Activated CD4-positive, alpha-beta T cell treated with anti-CD3 and anti-CD28 coated beads, Interleukin-2, amount 50 U/mL, for 24 hours (primary cell): Measurements from ENCODE around the gene PRRG1.
"Not testable (repeated sequence)": the region's sequence is repeated elsewhere in the genome, so short reads cannot be mapped to it uniquely, and the experiment has no call there.

Experiments
- DNase-seq, 2 donors: peaks; one replicate each; pipeline ENCODE4 v3.0.0-alpha.2; 2020; ENCODE audit warnings: low read depth in 1 of 2, low spot score in 1 of 2

PRRG1 gene

DNA sequence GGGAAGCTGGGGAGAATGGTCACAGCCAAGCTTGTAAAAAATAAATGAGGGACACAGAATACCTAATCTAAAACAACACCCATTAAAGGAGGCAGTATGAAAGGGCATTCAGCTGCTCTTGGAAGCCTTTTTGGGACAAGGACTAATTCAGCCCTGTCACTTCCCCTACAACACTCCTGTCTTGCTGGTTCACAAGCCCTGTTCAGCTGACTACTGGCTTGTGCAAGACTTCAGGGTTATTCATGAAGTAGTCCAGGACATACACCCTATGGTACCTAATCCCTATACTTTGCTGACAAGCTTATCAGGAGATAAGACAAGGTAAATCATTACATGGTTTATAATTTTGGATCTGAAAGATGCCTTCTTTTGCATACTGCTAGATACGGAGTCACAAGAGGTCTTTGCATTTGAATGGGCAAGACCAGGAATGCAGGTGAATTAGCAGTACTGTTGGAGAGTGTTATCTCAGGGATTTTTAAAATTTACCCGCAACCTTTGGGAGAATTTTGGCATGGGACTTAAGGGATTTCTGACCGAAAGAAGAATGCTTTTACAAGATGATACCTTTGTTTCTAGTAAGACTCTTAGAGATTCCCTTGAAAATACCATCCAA, 119.1 kb downstream of the PRRG1 start:
- DNase-seq: no peak

- DNase-seq: no peak
Observed at GRCh38 chrX:37470711-37471110, 121.5 kb downstream of the PRRG1 start.

DNA sequence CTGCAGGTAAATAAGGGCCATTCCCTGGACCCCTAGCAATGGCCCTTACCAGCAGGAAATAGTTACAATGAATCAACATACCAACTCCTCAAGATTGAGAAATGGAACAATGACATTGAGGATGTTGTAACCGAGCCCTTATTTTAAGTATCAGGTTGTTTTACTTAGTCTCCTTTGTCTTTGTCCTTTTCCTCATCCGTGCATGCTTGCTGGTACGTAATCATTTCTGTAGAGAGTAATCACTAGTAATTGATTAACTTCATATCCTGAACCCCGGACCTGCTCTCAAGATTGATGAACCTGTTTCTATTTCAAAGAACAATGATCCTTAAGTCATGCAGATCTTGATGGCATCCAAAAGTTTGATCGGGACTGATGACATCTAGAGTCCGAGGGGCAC, 123.7 kb downstream of the PRRG1 start:
- no peak for DNase-seq

GRCh38 chrX:37474478-37474877, 125.3 kb downstream of the PRRG1 start:
- no peak for DNase-seq

GRCh38 chrX:37476571-37477170, 127.5 kb downstream of the PRRG1 start:
- DNase-seq: no peak

DNA sequence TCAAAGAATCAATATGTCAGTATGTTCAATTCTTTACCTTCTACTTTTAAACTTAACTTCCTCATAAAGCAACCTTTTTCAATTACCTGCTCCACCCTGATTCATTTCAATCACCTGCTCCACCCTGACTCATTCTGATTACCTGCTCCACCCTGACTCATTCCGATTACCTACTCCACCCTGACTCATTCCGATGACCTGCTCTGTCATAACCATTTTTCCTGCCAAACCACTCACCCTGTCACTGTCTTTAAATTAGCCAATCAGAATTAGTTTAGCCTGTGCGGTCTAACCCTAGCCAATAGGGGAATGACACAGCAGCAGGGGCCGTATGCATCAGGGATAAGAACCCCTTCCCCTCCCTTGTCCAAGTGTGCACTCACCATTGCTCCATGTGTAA, 135.2 kb downstream of the PRRG1 start:
- DNase-seq: not testable (repeated sequence)

DNA sequence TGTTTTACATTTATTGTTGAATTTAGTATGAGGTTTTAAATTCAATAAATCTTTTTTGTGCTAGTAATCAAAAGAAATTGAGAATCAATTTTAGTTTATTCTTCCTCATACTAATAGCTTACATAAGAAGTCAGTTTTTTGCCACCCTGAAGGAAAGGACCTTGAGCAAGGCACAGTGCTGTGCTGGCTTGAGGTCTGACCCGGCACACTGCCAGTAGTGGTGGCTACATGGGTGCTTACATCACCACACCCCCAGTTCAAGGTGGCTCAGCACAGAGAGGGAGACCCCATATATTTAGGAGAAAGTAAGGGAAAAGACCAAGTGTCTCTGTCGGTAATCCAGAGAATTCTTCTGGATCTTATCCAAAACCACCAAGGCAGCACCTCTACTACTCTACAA, 136.3 kb downstream of the PRRG1 start:
- no peak for DNase-seq

GRCh38 chrX:37487271-37487670, 138.1 kb downstream of the PRRG1 start:
- no peak for DNase-seq

DNA sequence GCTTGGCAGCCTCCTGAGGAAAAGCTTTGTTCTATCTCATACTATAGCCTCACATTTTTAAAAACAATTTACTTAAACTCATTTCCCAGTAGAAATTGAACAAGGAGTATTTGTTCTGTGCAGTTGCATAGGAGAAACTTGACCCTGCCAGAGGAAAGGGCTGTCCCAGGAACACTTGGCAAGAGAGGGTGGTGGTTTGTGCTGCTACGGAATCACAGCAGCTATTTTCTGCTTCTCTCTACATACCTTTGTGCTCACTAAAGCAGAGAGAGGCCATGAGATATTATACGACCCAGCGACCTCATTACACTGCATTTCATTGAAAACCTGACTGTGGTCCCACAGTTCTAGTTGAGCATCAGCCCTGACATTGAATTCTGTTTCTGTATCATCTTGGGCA, 139.2 kb downstream of the PRRG1 start:
- DNase-seq: no peak

DNA sequence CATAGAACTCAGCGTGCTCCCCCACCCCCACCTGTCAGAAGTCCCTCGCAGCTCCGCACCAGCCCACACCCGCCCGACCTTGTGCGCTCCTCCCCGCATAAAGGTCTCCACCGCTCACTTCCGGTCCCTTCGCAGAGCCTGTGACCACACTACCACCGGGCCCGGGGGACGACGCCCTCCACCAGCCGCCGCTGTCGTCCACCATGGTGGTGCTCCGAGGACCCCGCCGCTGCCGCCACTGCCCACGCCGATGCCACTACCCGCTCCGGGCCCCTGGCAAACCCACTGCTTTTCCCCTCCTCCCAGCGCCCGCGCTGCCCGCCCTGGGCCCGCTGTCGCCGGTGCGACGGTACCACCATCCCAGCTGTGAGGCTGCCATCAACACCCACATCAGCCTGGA, 142.5 kb downstream of the PRRG1 start:
- no peak for DNase-seq

GRCh38 chrX:37495760-37496159, 146.6 kb downstream of the PRRG1 start:
- DNase-seq: not testable (repeated sequence)

- DNase-seq: not testable (repeated sequence)
Observed at GRCh38 chrX:37497126-37497525, 148.0 kb downstream of the PRRG1 start.

DNA sequence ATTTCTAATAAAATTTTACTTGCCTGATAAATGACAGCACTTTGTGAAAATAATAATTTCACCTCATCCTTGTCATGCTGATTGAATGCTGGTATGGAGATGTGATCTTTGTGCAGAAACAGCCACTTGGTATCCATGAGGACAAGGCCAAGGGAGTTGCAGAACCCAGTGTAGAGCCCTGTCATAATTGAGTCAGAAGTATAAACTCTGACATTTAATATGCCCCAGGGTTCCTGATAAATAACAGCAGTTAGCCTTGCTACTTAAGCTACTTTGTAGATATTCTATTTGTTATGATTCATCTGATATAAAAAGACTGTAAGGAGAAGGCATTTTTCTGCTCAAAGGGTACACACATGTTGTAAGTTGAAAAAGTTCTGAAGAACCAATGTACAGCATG, 149.2 kb downstream of the PRRG1 start:
- not testable (repeated sequence) for DNase-seq

GRCh38 chrX:37499649-37500048, 150.5 kb downstream of the PRRG1 start:
- not testable (repeated sequence) for DNase-seq

DNA sequence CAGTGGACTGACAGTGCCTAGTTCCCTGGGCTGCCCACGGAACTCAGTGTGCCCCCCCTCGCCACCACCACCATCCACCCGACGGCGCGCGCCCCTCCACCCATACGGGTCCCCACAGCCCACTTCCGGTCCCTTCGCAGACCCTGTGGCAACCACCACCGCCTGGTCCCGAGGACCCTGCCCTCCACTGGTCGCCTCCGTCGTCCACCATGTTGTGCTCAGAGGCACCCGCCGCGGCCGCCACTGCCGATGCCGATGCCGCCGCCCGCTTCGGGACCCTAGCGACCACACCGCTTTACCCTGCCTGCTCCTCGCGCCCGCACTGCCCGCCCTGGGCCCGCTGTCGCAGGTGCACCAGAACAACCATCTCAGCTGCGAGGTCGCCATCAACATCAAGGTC, 155.8 kb downstream of the PRRG1 start:
- no peak for DNase-seq
